Endothelial cell of umbilical vein (primary cell): Measurements from ENCODE around the gene DGKB. TPM values are rescaled to one million over a fixed set of nuclear protein-coding genes. Genes with fewer than 3 reads are reported as not detected.

Experiments
- BruUV-seq: library from RNA; stranded (reverse); fragments of 400-500 nt; replicated peaks from 2 replicates; lab custom pipeline; 2021; lab: Mats Ljungman, UMichigan
- CTCF ChIA-PET: fragments of 300-600, 350-600 bp; sonication (Branson Sonifier 250); formaldehyde crosslinking; loops from one replicate; lab custom pipeline; 2021; ENCODE audit warnings: antibody characterized with exemption, inconsistent platforms; lab: Charles Lee
- POLR2A ChIA-PET: fragments of 300-600, 350-600 bp; sonication (Branson Sonifier 250); formaldehyde crosslinking; loops from one replicate; lab custom pipeline; 2021; ENCODE audit warnings: antibody characterized with exemption, inconsistent platforms; lab: Charles Lee
- DNase-seq: peaks from one replicate; pipeline ENCODE4 v3.0.0-alpha.2; 2011; ENCODE audit warnings: low read depth, low spot score
- FAIRE-seq: peaks from 2 replicates; lab custom pipeline; 2011; peaks lifted over from hg19 to GRCh38; lab: Jason Lieb, UNC
- H2AFZ ChIP-seq: 2 replicates; pipeline ENCODE4 v1.6.0; 2012; ENCODE audit warnings: low read depth, low read length, control low read depth, inconsistent platforms
- H3K27ac ChIP-seq: 2 replicates; pipeline ENCODE4 v1.5.1; 2011; ENCODE audit warnings: low read depth, mild to moderate bottlenecking, control low read depth, low read length, moderate library complexity; ENCODE audit not compliant: insufficient read depth
- H3K27me3 ChIP-seq, 2 experiments: 2 replicates each; pipeline versions ENCODE4 v1.6.0 to v1.6.1; 2011; ENCODE audit warnings: low read length in 2 of 2, mixed read lengths in 1 of 2; ENCODE audit not compliant: control insufficient read depth in 2 of 2, insufficient read depth in 2 of 2
- H3K36me3 ChIP-seq, 2 experiments: 2 replicates in 1 of 2; 3 replicates in 1 of 2; pipeline ENCODE4 v1.5.1; 2011; ENCODE audit warnings: low read length in 2 of 2, mild to moderate bottlenecking in 1 of 2, moderate library complexity in 1 of 2; ENCODE audit not compliant: control insufficient read depth in 2 of 2, insufficient read depth in 2 of 2; ENCODE audit errors: extremely low read depth in 1 of 2
- H3K4me1 ChIP-seq: 3 replicates; pipeline ENCODE4 v1.5.1; 2011; ENCODE audit warnings: mild to moderate bottlenecking, low read length; ENCODE audit not compliant: control insufficient read depth, insufficient read depth; ENCODE audit errors: extremely low read depth
- H3K4me2 ChIP-seq: 2 replicates; pipeline ENCODE4 v1.6.1; 2011; ENCODE audit warnings: low read length, control low read depth, mixed read lengths; ENCODE audit not compliant: insufficient read depth
- H3K4me3 ChIP-seq, 3 experiments: fragments of 200-600 bp in 1 of 3; sonication (generic), shearing (Covaris generic) in 1 of 3; replicated peaks in 1 of 3; 2 replicates each; pipeline ENCODE4 v1.5.1; 2011 to 2016; ENCODE audit warnings: control low read depth in 3 of 3, low read length in 3 of 3, mild to moderate bottlenecking in 2 of 3, inconsistent platforms in 1 of 3, low read depth in 1 of 3, moderate library complexity in 1 of 3; ENCODE audit not compliant: insufficient read depth in 1 of 3
- H3K79me2 ChIP-seq: 2 replicates; pipeline ENCODE4 v1.6.0; 2012; ENCODE audit warnings: low read length, inconsistent platforms; ENCODE audit not compliant: control insufficient read depth, insufficient read depth
- H3K9ac ChIP-seq: replicated peaks from 2 replicates; pipeline ENCODE3; 2011; ENCODE audit warnings: low read length, control low read depth; ENCODE audit not compliant: insufficient read depth; ENCODE audit errors: extremely low read depth
- H3K9me1 ChIP-seq: replicated peaks from 3 replicates; pipeline ENCODE4 v1.6.0; 2011; ENCODE audit warnings: mild to moderate bottlenecking, low read length; ENCODE audit not compliant: control insufficient read depth, insufficient read depth; ENCODE audit errors: extremely low read depth
- H3K9me3 ChIP-seq: replicated peaks from 2 replicates; pipeline ENCODE4 v1.5.1; 2012; ENCODE audit warnings: low read length, inconsistent platforms; ENCODE audit not compliant: control insufficient read depth, insufficient read depth
- H4K20me1 ChIP-seq: replicated peaks from 2 replicates; pipeline ENCODE3; 2011; ENCODE audit warnings: mild to moderate bottlenecking, low read length; ENCODE audit not compliant: control insufficient read depth, insufficient read depth; ENCODE audit errors: extremely low read depth
- EZH2 ChIP-seq: IDR thresholded peaks from 2 replicates; pipeline ENCODE4 v1.6.1; 2012; ENCODE audit warnings: borderline replicate concordance, low read depth, mild to moderate bottlenecking, moderate library complexity, low read length, inconsistent platforms; ENCODE audit not compliant: severe bottlenecking
- FOS ChIP-seq: IDR thresholded peaks from 2 replicates; pipeline ENCODE4 v1.6.1; 2011; ENCODE audit warnings: mild to moderate bottlenecking, low read length, moderate library complexity, borderline replicate concordance; ENCODE audit not compliant: insufficient read depth
- GATA2 ChIP-seq: IDR thresholded peaks from 2 replicates; pipeline ENCODE4 v1.7.0; 2011; ENCODE audit warnings: low read depth, mild to moderate bottlenecking, moderate library complexity, mixed read lengths, low read length; ENCODE audit not compliant: insufficient read length, insufficient read depth
- JUN ChIP-seq: IDR thresholded peaks from 2 replicates; pipeline ENCODE4 v1.6.1; 2011; ENCODE audit warnings: borderline replicate concordance, low read depth; ENCODE audit not compliant: insufficient read length, insufficient read depth
- MYC ChIP-seq: IDR thresholded peaks from one replicate; pipeline ENCODE4 v1.6.1; 2011; ENCODE audit warnings: mild to moderate bottlenecking, low read depth, low read length
- POLR2A ChIP-seq: IDR thresholded peaks from 2 replicates; pipeline ENCODE4 v1.6.1; 2012; ENCODE audit warnings: low read depth, mild to moderate bottlenecking, control low read depth, low read length
- POLR2AphosphoS5 ChIP-seq: IDR thresholded peaks from 2 replicates; pipeline ENCODE4 v1.6.1; 2012; ENCODE audit warnings: low read depth, mild to moderate bottlenecking, control low read depth, low read length, moderate library complexity; ENCODE audit not compliant: insufficient read depth
- dilution Hi-C: fragments of 300-500 bp; cut with MboI; formaldehyde crosslinking; loops from one replicate; pipeline ENCODE4 v1.15.0; 2019; ENCODE audit warnings: low sequenced_read_pairs; ENCODE audit not compliant: extremely low pct_ligation_motif_present
- intact Hi-C: fragments of 100-400 bp; cut with micrococcal nuclease; formaldehyde crosslinking; loops from one replicate; pipeline ENCODE4 v1.10.0; 2022
- polyA plus RNA-seq, 4 experiments: library from polyadenylated mRNA; depleted of rRNA in 3 of 4; stranded (reverse) in 3 of 4; unstranded in 1 of 4; fragments of >200 nt; gene quantifications; 2 replicates each; pipeline versions ENCODE4 v1.2.1 to v1.2.3, GENCODE V29; 2011 to 2012; ENCODE audit warnings: missing spikeins in 1 of 4
- total RNA-seq: library from RNA; stranded (reverse); gene quantifications from 2 replicates; pipeline ENCODE4 v1.2.3, GENCODE V29; 2021
- TF ChIP-seq, protein P1 (sequence below): IDR thresholded peaks from 2 replicates; pipeline ENCODE4 v1.6.1; 2011; ENCODE audit not compliant: insufficient read depth, insufficient read length
- TF ChIP-seq, protein P2 (sequence below), 2 donors: IDR thresholded peaks; 1 replicate in 1 of 2; 2 replicates in 1 of 2; pipeline ENCODE4 v1.5.1; 2011; ENCODE audit warnings: low read length in 2 of 2, mild to moderate bottlenecking in 2 of 2, moderate library complexity in 2 of 2, control low read depth in 1 of 2, inconsistent platforms in 1 of 2, low read depth in 1 of 2; ENCODE audit not compliant: insufficient read depth in 1 of 2; ENCODE audit errors: extremely low read depth in 1 of 2

Gene DGKB
- total and polyA plus RNA-seq, 2 donors (not counting 3 experiments of a cell fraction or from before 2014, with no cell fraction given): not detected

DNA sequence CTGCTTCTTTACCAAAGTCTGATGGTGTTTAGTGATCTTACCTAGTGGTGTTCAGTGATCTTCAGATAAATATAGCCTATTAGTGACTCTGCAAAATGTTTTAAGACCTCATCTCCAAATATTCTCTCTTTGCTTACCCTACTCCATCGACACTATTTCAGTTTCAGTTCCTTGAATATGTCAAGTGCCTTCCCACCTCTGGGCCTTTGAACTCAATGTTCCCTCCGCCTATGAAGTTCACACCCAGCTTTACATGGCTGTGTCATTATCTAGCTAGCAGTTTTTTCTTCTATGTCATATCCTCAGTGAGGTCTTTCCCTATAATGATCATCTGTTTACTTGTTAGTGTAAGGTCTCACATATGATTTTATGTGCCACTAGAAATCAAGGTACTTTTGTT is 322.6 kb downstream of the DGKB start:
- ChIA-PET POLR2A (no interaction called here), CTCF (interaction anchor here (2.0 kb wide), 1 partner anchor 112 kb away, joined by 6 read pairs; no protein-coding TSS in a partner anchor)
- no peaks in the 10 kb centered on the region for H4K20me1 ChIP-seq
- no peaks in the 10 kb centered on the region for H3K36me3 ChIP-seq
- BruUV-seq: no TSS peak
- dilution Hi-C loops: no loop called here
- H3K9me1 ChIP-seq: no peaks in the 10 kb centered on the region
- no peaks in the 10 kb centered on the region for H3K9me3 ChIP-seq
- H3K4me2 ChIP-seq: no peak overlapping the region
- no peak for FAIRE-seq
- H3K4me3 ChIP-seq: no peak overlapping the region
- intact Hi-C loops: no loop called here
- H3K4me1 ChIP-seq: no peaks in the 10 kb centered on the region
- H3K27ac ChIP-seq: no peak overlapping the region
- H3K27me3 ChIP-seq: no peaks in the 10 kb centered on the region
- no peak overlapping the region for H2AFZ ChIP-seq
- no peak for DNase-seq
- no peaks in the 10 kb centered on the region for H3K79me2 ChIP-seq
- TF ChIP-seq FOS (no peak), GATA2 (no peak), POLR2AphosphoS5 (no peak), JUN (no peak), EZH2 (no peak), MYC (no peak), POLR2A (no peak)
- TF ChIP-seq, protein P1, sequence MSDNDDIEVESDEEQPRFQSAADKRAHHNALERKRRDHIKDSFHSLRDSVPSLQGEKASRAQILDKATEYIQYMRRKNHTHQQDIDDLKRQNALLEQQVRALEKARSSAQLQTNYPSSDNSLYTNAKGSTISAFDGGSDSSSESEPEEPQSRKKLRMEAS: no peak
- TF ChIP-seq, protein P2, sequence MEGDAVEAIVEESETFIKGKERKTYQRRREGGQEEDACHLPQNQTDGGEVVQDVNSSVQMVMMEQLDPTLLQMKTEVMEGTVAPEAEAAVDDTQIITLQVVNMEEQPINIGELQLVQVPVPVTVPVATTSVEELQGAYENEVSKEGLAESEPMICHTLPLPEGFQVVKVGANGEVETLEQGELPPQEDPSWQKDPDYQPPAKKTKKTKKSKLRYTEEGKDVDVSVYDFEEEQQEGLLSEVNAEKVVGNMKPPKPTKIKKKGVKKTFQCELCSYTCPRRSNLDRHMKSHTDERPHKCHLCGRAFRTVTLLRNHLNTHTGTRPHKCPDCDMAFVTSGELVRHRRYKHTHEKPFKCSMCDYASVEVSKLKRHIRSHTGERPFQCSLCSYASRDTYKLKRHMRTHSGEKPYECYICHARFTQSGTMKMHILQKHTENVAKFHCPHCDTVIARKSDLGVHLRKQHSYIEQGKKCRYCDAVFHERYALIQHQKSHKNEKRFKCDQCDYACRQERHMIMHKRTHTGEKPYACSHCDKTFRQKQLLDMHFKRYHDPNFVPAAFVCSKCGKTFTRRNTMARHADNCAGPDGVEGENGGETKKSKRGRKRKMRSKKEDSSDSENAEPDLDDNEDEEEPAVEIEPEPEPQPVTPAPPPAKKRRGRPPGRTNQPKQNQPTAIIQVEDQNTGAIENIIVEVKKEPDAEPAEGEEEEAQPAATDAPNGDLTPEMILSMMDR (IDR thresholded peaks at IDR 0.05; ENCODE audit: extremely low read depth in 1 of 2, insufficient read depth in 1 of 2, low read depth in 1 of 2, low read length in 2 of 2): no peak
- H3K9ac ChIP-seq: no peak overlapping the region
